Effector CD4-positive, alpha-beta T cell (primary cell): ENCODE data around the gene PAQR5.

Source experiments
- DNase-seq: peaks from one replicate; pipeline ENCODE4 v3.0.0-alpha.2; 2020

The PAQR5 gene

GRCh38 chr15:69394556-69395282 lies 96.0 kb downstream of the PAQR5 start:
- peak; percentile 74 for DNase-seq

GRCh38 chr15:69395460-69395859 lies 96.7 kb downstream of the PAQR5 start:
- DNase-seq: no peak

GRCh38 chr15:69395991-69396390 lies 97.3 kb downstream of the PAQR5 start:
- DNase-seq: no peak

- DNase-seq: no peak
Observed at GRCh38 chr15:69398491-69398891, 99.8 kb downstream of the PAQR5 start.

GRCh38 chr15:69400850-69401249 lies 102.1 kb downstream of the PAQR5 start:
- DNase-seq: no peak

GRCh38 chr15:69402816-69403215 lies 104.1 kb downstream of the PAQR5 start:
- no peak for DNase-seq

GRCh38 chr15:69403594-69403993 lies 104.9 kb downstream of the PAQR5 start:
- DNase-seq: no peak

GRCh38 chr15:69405110-69405509 lies 106.4 kb downstream of the PAQR5 start:
- DNase-seq: no peak

GRCh38 chr15:69407719-69408400 lies 109.1 kb downstream of the PAQR5 start:
- no peak for DNase-seq

GRCh38 chr15:69408841-69409240 lies 110.1 kb downstream of the PAQR5 start:
- no peak for DNase-seq

- no peak for DNase-seq
Observed at GRCh38 chr15:69410248-69410874, 111.6 kb downstream of the PAQR5 start.

GRCh38 chr15:69412274-69412673 lies 113.6 kb downstream of the PAQR5 start:
- DNase-seq: no peak

- no peak for DNase-seq
Observed at GRCh38 chr15:69412701-69413100, 114.0 kb downstream of the PAQR5 start.

- DNase-seq: peak; percentile 93
Observed at GRCh38 chr15:69413822-69414700, 115.3 kb downstream of the PAQR5 start, which contains the start of gene KIF23. TSS of gene KIF23 (plus strand) at chr15:69414349. CDS start at chr15:69414466, 117 bp downstream.

GRCh38 chr15:69414701-69415167 lies 116.0 kb downstream of the PAQR5 start:
- no peak for DNase-seq

GRCh38 chr15:69415381-69415780 lies 116.7 kb downstream of the PAQR5 start:
- DNase-seq: no peak

GRCh38 chr15:69417581-69417980 lies 118.9 kb downstream of the PAQR5 start:
- DNase-seq: no peak

GRCh38 chr15:69421498-69421897 lies 122.8 kb downstream of the PAQR5 start:
- no peak for DNase-seq

GRCh38 chr15:69422336-69422895 lies 123.7 kb downstream of the PAQR5 start:
- DNase-seq: no peak

GRCh38 chr15:69424001-69424400 lies 125.3 kb downstream of the PAQR5 start:
- no peak for DNase-seq

GRCh38 chr15:69424748-69425413 lies 126.2 kb downstream of the PAQR5 start:
- no peak for DNase-seq

GRCh38 chr15:69433831-69434230 lies 135.1 kb downstream of the PAQR5 start:
- no peak for DNase-seq
